HG03095 (cell line): ENCODE measurements around the gene UBXN1.

ENCODE experiments used
- ATAC-seq: cut with Tn5 transposase; IDR thresholded peaks from one replicate; pipeline ENCODE4 v1.9.1; 2021; ENCODE audit warnings: moderate library complexity; ENCODE audit not compliant: unreplicated experiment

The UBXN1 gene

DNA sequence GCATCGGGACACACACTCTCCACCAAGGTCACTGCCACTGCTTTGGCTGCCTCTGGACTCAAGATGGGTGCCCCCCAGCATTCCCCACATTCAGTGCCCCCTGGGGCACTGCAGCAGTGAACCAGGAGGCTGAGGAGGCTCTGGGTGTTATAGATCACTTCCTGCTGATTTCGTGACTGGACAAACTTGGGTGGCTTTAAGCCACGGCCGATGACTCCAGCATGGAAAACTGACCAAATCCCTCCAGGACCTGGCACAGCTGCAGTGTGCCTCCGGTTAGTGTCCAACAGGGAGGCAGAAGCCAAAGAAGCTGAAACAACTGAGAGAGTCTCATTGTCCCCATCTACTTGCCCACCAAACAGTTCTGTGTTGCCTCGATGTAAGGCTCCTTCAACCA, 31.3 kb downstream of the UBXN1 start:
- ATAC-seq = no peak

- no peak for ATAC-seq
Observed at GRCh38 chr11:62646825-62647608, 31.9 kb downstream of the UBXN1 start.

GRCh38 chr11:62645946-62646824, 32.7 kb downstream of the UBXN1 start, which contains the start of gene GANAB:
GANAB (minus strand) TSS chr11:62646613; CDS start chr11:62646599, 14 bp downstream.
- peak; percentile 85 for ATAC-seq

DNA sequence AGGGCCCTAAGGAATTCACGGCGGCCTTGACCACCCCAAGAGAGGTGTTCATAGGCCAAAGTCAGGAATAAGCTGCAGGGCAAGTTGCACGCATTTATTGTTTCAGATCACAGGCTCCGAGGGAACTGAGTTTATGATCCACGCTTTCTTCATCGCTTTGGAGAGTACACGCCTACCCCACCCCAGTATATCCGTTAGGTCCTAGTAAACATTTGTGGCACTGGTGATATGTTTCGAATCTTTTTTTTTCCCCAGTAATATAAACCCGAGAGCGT, 33.3 kb downstream of the UBXN1 start:
- ATAC-seq = no peak

GRCh38 chr11:62644220-62644619, 34.7 kb downstream of the UBXN1 start:
- no peak for ATAC-seq

GRCh38 chr11:62632492-62632891, 46.4 kb downstream of the UBXN1 start:
- no peak for ATAC-seq

DNA sequence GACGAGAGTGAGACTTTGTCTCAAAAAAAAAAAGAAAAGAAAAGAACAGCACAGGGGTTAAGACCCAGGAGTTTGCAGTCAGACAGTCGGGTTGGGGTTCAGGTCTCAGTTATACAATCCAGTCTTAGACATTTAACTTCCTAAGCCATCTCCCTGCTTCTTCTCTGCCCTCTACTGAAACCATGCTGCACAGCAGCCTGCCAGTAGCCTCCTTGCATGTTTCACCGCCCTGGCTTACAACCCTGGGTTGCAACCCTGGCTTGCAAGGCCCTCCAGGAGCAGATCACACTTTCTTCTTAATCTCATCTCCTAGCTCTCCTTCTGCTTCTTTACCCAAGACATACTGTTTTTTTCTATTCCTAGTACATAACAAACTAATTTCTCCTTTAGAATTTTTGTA, 51.2 kb downstream of the UBXN1 start:
- no peak for ATAC-seq
